Tibial nerve (tissue), 3 donors: Measurements from ENCODE around the gene GMDS.

Source experiments
- CTCF ChIP-seq, 5 experiments: fragments of 200-600 bp in 3 of 5; fragments of 450-650 bp in 2 of 5; sonication (generic) in 3 of 5; IDR thresholded peaks; one replicate each; pipeline ENCODE4 v1.5.1; 2016 to 2019; ENCODE audit warnings: antibody characterized with exemption in 5 of 5, mild to moderate bottlenecking in 3 of 5, moderate library complexity in 2 of 5
- POLR2A ChIP-seq, 2 donors: fragments of 450-650 bp; IDR thresholded peaks; one replicate each; pipeline ENCODE4 v1.6.1; 2017; ENCODE audit warnings: antibody characterized with exemption in 2 of 2, mild to moderate bottlenecking in 2 of 2, moderate library complexity in 2 of 2

GRCh38 chr6:2208468-2208867, 36.9 kb downstream of the GMDS start:
- TF ChIP-seq POLR2A (IDR thresholded peaks at IDR 0.05), result no peak
- no peak for TF ChIP-seq CTCF (IDR thresholded peaks at IDR 0.05)
